Testis (tissue), 3 donors: Measurements from ENCODE around the gene GRID1. TPM values are rescaled to one million over a fixed set of nuclear protein-coding genes. Genes with fewer than 3 reads are reported as not detected.

Experiments
- DNase-seq: peaks from one replicate; pipeline ENCODE4 v3.0.0-alpha.2; 2019
- H3K27ac ChIP-seq, 2 donors: fragments of 200-600 bp; sonication (generic); one replicate each; pipeline ENCODE4 v1.5.1; 2019
- H3K27me3 ChIP-seq: fragments of 200-600 bp; sonication (generic); one replicate; pipeline ENCODE4 v1.5.1; 2019
- H3K36me3 ChIP-seq: fragments of 200-600 bp; sonication (generic); one replicate; pipeline ENCODE4 v1.5.1; 2017; ENCODE audit warnings: low read depth; ENCODE audit errors: missing control alignments
- H3K4me1 ChIP-seq: fragments of 200-600 bp; sonication (generic); one replicate; pipeline ENCODE4 v1.5.1; 2019
- H3K4me3 ChIP-seq, 2 donors: fragments of 200-600 bp; sonication (generic); one replicate each; pipeline ENCODE4 v1.5.1; 2017 to 2019
- H3K9me3 ChIP-seq: fragments of 200-600 bp; sonication (generic); one replicate; pipeline ENCODE4 v1.5.1; 2017
- CTCF ChIP-seq, 3 experiments: fragments of 450-650 bp in 2 of 3; fragments of 200-600 bp in 1 of 3; sonication (generic) in 1 of 3; IDR thresholded peaks; one replicate each; pipeline ENCODE4 v1.5.1; 2016 to 2019; ENCODE audit warnings: antibody characterized with exemption in 3 of 3, mild to moderate bottlenecking in 2 of 3, moderate library complexity in 1 of 3
- POLR2A ChIP-seq: fragments of 450-650 bp; IDR thresholded peaks from one replicate; pipeline ENCODE4 v1.6.1; 2017; ENCODE audit warnings: antibody characterized with exemption, mild to moderate bottlenecking, moderate library complexity
- WGBS, 2 donors: methylation state at CpG; one replicate each; pipeline ENCODE4 v1.1.5; 2018; 5-methylcytosine and 5-hydroxymethylcytosine counted together
- intact Hi-C: fragments of 100-400 bp; cut with DNase I; formaldehyde crosslinking; loops from one replicate; pipeline ENCODE4 v1.15.1; 2023; ENCODE audit warnings: low total_unique reads
- polyA plus RNA-seq: library from polyadenylated mRNA; stranded (reverse); fragments of 350-450 nt; fragmentation: Illumina TruSeq; extraction: RNeasy Lipid Tissue Mini Kit (QIAGEN cat#74804); gene quantifications from one replicate; pipeline ENCODE4 v1.2.3, GENCODE V29; 2014; ENCODE audit warnings: low read depth, low replicate concordance; ENCODE audit not compliant: insufficient read depth
- total RNA-seq, 2 donors: library from RNA; depleted of rRNA; stranded (reverse); fragments of >200 nt; gene quantifications; one replicate each; pipeline ENCODE4 v1.2.3, GENCODE V29; 2016

The GRID1 gene
- total and polyA plus RNA-seq, 3 donors from 2014 or later = 7.4 to 16.7 (median 8.1) TPM

GRCh38 chr10:86017841-86018734, 348.5 kb downstream of the GRID1 start:
- no peak for TF ChIP-seq POLR2A
- no peak for TF ChIP-seq CTCF (IDR thresholded peaks at IDR 0.05)
- no peak overlapping the region for H3K4me3 ChIP-seq
- peak; percentile 18 for DNase-seq
- H3K27ac ChIP-seq = no peak overlapping the region
- 70 to 72% methylated on average over 11 to 13 of the region's 13 CpGs for WGBS, 2 donors
- H3K9me3 ChIP-seq = no peaks in the 10 kb centered on the region
- no peaks in the 10 kb centered on the region for H3K36me3 ChIP-seq
- intact Hi-C loops = no loop called here
- H3K4me1 ChIP-seq = peaks cover 2% of the 10 kb centered on the region
- no peaks in the 10 kb centered on the region for H3K27me3 ChIP-seq

GRCh38 chr10:86013568-86013967, 353.0 kb downstream of the GRID1 start:
- intact Hi-C loops = no loop called here

GRCh38 chr10:86007171-86007570, 359.4 kb downstream of the GRID1 start:
- no peaks in the 10 kb centered on the region for H3K9me3 ChIP-seq
- no peaks in the 10 kb centered on the region for H3K36me3 ChIP-seq
- H3K4me1 ChIP-seq = peaks cover under 1% of the 10 kb centered on the region
- DNase-seq = no peak
- no peaks in the 10 kb centered on the region for H3K27me3 ChIP-seq
- no peak overlapping the region for H3K27ac ChIP-seq
- 80 to 83% methylated on average over 6 of the region's 6 CpGs for WGBS, 2 donors
- intact Hi-C loops = no loop called here
- no peak for TF ChIP-seq CTCF (IDR thresholded peaks at IDR 0.05)
- TF ChIP-seq POLR2A = no peak
- H3K4me3 ChIP-seq = no peak overlapping the region

More at GRCh38 chr10:86013568-86013967, 353.0 kb downstream of the GRID1 start:
- H3K4me3 ChIP-seq = no peak overlapping the region
- WGBS, 2 donors = 82 to 85% methylated on average over 2 of the region's 2 CpGs
- H3K4me1 ChIP-seq = no peaks in the 10 kb centered on the region
- no peak for TF ChIP-seq POLR2A
- no peak for TF ChIP-seq CTCF (IDR thresholded peaks at IDR 0.05)
- DNase-seq = no peak
- no peaks in the 10 kb centered on the region for H3K36me3 ChIP-seq
- H3K9me3 ChIP-seq = no peaks in the 10 kb centered on the region
- H3K27me3 ChIP-seq = no peaks in the 10 kb centered on the region
- no peak overlapping the region for H3K27ac ChIP-seq

GRCh38 chr10:86004337-86004736, 362.3 kb downstream of the GRID1 start:
- Histone ChIP-seq H3K4me3 (no peak overlapping the region), H3K4me1 (peaks cover 4% of the 10 kb centered on the region), H3K36me3 (no peaks in the 10 kb centered on the region), H3K9me3 (no peaks in the 10 kb centered on the region), H3K27ac (no peak overlapping the region), H3K27me3 (no peaks in the 10 kb centered on the region)
- WGBS, 2 donors = 76 to 88% methylated on average over 1 of the region's 1 CpG
- intact Hi-C loops = no loop called here
- TF ChIP-seq POLR2A = no peak
- TF ChIP-seq CTCF (IDR thresholded peaks at IDR 0.05) = no peak
- DNase-seq = no peak
